Esophagus muscularis mucosa (tissue), 3 donors: Measurements from ENCODE around the gene ADGRA3.

Source experiments
- CTCF ChIP-seq, 3 experiments: fragments of 200-600 bp in 2 of 3; fragments of 450-650 bp in 1 of 3; sonication (generic) in 2 of 3; IDR thresholded peaks; one replicate each; pipeline ENCODE4 v1.5.1; 2017 to 2019; ENCODE audit warnings: antibody characterized with exemption in 3 of 3, mild to moderate bottlenecking in 2 of 3, moderate library complexity in 1 of 3
- POLR2A ChIP-seq: fragments of 450-650 bp; IDR thresholded peaks from one replicate; pipeline ENCODE4 v1.6.1; 2017; ENCODE audit warnings: antibody characterized with exemption, moderate library complexity, mild to moderate bottlenecking, low read depth
- POLR2AphosphoS5 ChIP-seq, 2 donors: sonication (generic); formaldehyde crosslinking; IDR thresholded peaks; one replicate each; pipeline ENCODE4 v1.6.1; 2017; ENCODE audit warnings: antibody characterized with exemption in 2 of 2

DNA sequence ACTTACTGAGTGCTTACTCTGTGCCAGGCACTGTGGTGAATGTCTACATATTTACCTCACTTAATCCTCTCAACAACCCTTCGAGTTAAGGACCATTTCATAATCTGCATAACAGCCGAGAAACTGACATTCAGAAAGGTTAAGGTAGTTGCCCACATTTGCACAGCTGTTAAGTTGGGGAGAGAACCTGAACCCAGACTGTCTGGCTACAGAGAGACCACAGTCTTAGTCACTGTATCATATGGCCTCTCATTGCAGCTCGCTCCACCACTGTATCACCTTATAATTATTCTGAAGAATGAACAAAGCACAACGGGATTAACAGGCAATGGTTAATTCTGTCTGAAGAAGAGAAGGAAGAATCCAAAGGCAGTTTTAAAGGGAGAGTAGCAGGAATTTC, 98.5 kb downstream of the ADGRA3 start:
- no peak for TF ChIP-seq CTCF (IDR thresholded peaks at IDR 0.05)
- no peak for TF ChIP-seq POLR2AphosphoS5 (IDR thresholded peaks at IDR 0.05)
- TF ChIP-seq POLR2A, result no peak
